Frontal cortex (tissue), 4 donors: Measurements from ENCODE around the gene CADM2. TPM values are rescaled to one million over a fixed set of nuclear protein-coding genes. Genes with fewer than 3 reads are reported as not detected.
"Not testable (repeated sequence)": the region's sequence is repeated elsewhere in the genome, so short reads cannot be mapped to it uniquely, and the experiment has no call there.

ENCODE experiments used
- DNase-seq, 2 donors: peaks; one replicate each; pipeline ENCODE4 v3.0.0; 2012; ENCODE audit warnings: low spot score in 2 of 2
- FAIRE-seq: peaks from 2 replicates; lab custom pipeline; 2012; peaks lifted over from hg19 to GRCh38; lab: Jason Lieb, UNC
- total RNA-seq: library from RNA; depleted of rRNA; stranded (reverse); fragments of >200 nt; gene quantifications from one replicate; pipeline ENCODE4 v1.2.3, GENCODE V29; 2014
- donor health status: control.
- donor health status: control.
- donor health status: control.

The CADM2 gene
- total RNA-seq, 1 donor from 2014 or later: 64.8 TPM

DNA sequence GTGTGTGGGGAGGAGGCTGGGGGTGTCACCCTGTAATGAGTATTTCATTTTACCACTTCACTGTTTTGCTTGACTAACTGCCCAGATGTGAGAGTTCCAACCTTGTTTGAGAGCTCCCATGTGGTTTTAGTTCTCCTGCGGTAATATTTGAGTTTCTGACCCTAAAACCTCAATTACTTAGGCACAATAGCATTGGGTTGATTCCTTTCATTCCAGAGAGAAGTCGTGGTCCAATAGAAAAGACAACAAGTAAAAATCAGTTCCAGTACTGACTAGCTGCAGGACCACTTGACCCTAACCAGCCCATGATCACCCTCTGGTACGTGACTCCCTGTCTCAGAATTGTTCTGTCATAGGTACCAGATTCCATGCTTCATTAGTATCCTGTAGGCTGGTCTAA is 630.4 kb downstream of the CADM2 start:
- DNase-seq (no peak), FAIRE-seq (no peak)

DNA sequence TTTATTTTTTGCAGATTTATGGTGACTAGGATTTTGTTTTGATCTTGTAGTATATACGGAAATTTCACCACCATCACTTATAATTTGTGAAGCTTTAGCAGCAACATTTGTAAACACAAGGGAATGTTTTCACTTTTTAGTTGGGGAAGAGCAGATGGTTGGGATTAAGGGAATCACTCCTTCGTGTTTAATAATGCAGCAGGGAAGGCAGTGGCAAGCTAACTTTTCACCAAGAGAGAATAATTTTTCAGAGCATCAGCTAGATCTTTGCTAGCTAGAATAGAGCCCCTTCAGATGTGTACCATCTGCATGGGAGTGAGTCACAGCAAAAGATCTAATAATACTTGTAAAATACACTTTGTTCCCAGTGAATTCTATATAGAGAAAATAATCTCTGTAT is 632.7 kb downstream of the CADM2 start:
- FAIRE-seq: no peak
- DNase-seq: no peak

DNA sequence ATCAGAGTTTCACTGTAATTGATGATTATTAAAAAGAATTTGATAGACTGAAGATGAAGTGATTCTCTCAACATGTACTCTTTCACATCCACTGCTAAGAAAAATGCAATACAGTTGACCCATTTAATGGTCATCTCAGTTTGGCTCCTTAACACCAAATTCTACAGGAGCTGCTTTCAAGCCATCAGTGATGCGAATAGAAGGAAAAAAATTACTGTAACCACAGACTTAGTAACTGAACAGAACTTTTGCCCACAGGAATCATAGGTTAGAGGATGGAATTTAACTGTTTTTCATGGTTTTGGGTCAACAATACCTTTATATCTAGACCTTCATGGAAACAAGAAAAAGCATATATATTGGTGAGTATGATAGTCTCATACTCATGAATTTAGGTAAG is 633.5 kb downstream of the CADM2 start:
- DNase-seq (no peak), FAIRE-seq (no peak)

DNA sequence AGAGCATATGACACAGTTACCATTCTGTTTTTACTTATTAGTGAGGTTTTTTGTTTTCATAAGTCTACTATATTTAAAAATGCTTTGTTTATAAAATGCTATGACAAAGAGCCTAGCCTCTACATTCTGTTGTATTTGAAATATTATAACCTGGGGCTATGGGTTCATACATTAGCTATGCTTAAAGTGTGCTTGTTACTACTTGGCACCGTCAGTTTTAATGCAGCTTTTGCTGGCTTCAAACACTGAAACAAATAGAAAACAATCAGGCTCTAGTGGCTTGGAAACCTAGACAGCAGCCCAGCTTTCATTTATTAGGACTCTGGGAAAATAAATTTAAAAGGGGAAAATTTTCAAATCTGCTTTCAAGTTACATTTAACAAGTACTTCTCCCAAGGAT is 635.9 kb downstream of the CADM2 start:
- no peak for FAIRE-seq
- no peak for DNase-seq

DNA sequence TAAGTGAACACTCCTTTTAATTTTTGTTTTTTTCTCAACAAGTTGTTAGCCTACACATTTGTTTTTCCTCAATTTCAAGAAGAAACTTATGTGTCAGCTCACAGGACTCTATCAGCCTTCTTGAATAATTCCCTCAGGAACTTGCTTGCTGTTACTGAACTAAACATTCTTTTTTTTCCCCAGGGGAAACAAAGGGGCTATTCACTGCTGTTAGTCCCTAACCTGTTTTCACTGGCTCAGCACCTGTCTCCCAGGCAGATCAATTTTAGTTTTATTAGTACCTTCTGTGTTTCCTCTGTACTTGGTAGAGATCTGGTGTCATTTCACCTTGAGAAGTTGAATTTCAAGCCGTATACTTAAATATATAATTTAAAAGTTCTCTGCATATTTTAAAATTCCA is 644.6 kb downstream of the CADM2 start:
- FAIRE-seq (no peak), DNase-seq (no peak)

DNA sequence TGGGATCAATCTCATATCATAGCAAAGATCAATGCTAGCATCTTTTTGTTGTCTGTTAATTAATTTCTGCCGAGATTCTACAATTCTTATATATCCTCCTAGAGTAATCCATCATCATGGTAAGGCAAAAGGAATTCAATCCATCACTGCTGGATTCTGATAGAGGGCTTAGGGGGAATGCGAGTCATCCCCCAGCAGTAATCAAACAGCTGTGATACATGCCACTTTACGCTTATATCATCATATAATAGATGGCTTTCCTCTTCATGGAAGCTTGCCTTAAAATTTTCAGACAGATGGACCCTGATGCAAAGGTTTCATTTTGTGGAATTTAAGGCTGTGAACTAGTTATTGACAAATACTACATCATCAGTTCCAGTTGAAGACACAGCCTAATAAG is 645.9 kb downstream of the CADM2 start:
- FAIRE-seq (no peak), DNase-seq (no peak)

DNA sequence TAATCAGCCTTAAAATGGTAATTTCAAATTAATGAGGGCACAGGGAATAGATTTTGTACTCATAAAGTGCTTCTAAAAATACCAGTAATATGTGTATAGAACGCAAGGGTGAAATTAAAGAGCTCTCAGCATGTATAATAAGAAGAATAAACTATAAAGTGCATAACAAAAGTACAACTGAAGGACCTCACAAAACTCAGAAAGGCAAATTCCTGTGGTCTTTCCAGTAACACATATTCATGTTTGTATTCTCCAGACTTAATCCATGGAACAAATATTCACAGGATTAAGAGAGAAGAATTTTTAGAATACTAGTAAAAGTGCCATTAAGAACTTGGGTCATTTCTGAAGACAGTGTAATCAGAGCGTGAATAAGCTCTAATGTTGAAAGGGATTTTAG is 646.3 kb downstream of the CADM2 start:
- FAIRE-seq (no peak), DNase-seq (no peak)

DNA sequence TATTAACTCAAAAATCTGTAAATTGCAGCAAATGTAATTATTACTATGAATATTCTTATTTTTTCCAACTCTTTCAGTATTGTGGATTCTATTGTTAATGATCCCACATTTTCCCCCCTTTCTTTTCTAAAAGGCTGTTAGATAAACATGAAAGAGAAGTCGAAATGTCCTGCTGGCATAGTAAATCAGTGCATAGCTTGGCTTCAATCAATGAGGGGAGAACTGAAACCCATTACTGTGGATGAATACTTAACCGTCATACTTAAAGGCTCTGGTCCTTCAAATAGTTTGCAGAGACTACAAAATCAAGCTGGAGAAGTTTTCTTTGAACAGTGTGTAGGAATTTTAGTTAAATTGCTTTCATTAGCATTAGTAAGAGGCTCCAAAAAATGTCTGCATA is 667.9 kb downstream of the CADM2 start:
- FAIRE-seq: no peak
- DNase-seq: no peak

DNA sequence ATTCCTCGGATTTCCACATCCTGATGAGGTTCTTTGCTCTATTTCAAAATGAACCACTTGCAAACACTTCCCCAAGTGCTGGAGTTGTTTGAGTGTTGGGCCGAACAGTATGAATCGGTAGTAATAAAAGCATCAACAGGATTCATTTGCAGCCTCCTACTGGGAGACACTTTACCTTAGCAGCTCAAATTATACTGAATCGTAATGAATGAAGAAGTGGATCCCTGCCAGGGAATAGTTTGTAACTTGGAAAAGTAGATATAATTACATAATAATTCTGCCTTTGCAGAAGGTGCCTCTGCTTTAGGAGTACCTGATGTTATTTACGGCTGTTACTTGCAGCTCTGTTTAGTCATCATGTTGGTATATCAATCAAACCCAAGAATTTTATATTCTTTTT is 669.1 kb downstream of the CADM2 start:
- DNase-seq (no peak), FAIRE-seq (no peak)

DNA sequence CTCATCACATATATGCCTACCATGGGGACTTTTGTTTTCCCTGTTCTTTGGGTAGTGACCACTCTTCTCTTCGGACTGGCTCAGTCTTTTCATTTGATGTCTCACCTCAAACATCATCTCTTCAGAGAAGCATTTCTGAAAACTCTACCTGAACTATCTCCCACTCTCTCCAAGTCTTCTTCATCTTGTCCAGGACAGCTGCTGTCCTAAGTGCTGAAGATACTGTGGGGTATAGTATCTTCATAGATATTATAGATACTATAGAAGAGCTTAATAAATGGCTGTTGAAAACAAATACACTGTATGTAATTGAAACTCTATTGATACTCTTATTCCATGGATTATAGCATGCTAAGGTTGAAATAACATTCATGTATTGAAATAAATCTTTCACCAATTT is 672.3 kb downstream of the CADM2 start:
- DNase-seq (no peak), FAIRE-seq (no peak)

DNA sequence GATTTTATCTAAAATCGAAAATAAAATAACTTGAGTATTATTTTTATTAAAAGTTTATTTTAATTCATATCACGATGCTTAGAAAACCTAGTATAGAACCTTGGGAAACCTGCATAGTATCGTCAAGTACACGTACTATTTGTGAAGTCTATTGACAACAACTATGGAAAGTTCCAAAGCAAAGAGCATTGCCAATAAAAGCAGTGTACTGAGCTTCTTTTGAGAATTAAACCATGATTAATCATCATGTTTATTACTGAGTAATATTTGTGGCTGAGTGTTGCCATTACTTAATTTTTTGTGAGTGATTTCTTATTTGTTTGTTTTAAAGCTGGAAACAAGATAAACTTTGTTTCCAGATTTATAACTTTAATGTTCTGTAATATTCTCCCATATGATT is 674.1 kb downstream of the CADM2 start:
- no peak for DNase-seq
- FAIRE-seq: no peak

DNA sequence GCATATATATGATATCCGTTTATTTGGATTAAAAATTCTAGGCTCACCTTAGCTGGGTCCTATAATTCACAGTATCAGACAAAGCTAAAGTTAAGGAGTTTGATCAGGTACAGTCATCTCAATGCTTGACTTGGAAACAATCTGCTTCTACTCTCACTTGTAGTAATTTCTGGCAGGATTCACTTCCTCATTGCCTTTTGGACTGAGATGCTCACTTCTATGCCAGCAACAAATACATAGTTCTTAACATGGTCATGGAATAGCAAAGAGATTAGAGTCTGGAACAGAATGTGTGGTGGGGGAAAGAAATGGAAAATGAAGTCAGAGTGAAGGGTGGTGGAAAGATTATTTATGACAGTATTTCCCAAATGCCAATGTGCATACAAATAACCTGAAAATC is 693.6 kb downstream of the CADM2 start:
- DNase-seq (no peak), FAIRE-seq (no peak)

DNA sequence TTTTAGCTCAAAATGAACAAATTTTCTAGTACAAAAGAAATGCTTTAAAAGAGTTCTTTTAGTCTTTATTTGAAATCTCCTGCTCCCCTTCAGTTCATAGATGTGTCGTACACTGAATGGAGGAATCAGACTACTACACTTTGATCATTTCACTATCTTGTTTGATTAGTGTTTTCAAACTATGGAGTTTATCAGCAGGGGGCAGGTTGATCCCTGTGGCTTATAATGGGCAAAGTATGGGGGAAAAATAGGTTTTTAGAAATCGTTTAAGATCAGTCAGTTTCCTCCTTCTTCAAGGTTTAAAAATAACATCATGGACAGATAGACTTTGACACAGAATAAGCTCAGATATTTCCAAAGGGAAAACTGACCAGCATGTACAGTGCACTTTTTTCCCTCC is 701.7 kb downstream of the CADM2 start:
- no peak for FAIRE-seq
- DNase-seq: no peak

DNA sequence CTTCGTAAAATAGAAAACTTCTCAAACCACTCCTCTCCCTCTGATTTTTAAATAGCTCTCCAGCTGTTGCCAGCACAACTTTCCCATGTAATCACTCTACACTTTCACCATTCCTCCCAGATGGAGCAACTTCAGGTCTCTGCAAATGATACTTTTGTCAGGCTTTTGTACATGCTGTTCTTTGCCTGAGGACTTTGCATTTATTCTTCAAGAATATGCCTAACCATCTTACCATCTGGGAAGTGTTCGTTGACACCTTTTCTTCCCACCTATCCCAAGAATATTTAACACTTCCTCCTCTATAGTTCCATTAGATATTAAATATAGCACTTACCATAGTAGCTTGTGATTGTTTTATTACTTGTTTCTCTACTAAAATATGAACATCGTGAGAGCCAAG is 703.7 kb downstream of the CADM2 start:
- no peak for DNase-seq
- no peak for FAIRE-seq

DNA sequence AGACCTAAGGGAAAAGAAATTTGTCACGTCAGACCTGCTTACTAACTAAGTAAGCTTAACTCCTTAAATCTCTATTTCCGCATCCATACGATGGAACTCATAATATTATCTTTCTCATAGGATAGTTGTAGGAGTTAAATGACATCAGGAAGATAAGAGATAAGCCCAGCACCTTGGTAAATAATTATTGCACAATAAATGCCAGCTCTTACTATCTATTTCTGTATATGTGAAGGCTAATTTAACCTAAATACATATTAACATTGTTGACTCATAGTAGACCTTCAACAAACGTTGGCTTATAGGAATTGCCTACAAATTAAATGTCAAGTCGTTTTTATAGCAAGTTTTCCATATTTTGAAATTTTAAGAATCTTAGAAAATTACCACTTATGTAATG is 709.0 kb downstream of the CADM2 start:
- FAIRE-seq (no peak), DNase-seq (no peak)

DNA sequence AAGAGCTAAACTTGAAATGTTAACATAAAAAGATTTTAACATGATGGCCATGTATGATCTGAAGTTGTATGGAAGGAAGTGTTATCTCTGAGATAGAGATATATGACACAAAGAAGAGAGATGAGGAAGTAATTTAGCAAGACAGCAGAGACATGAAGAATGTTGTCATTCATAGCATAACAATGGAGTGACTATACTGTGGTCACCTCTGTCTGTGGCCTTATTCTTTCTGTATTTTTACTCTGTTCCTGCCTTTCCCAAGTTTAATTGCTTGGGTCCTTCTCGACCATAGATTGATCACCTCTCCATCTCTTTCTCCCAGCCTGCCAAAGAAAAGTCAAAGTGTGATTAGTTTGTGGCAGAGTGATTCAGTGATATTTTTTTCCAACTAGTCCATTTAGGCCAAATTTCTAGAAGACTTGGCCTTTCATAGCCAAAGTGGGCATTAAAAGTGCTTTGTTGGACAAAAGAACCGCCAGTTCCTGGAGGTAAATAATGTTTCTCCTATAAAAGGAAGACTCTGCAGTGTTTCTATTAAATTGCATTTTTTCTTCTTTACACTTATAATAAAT is 711.9 kb downstream of the CADM2 start:
- DNase-seq: no peak
- FAIRE-seq: no peak

DNA sequence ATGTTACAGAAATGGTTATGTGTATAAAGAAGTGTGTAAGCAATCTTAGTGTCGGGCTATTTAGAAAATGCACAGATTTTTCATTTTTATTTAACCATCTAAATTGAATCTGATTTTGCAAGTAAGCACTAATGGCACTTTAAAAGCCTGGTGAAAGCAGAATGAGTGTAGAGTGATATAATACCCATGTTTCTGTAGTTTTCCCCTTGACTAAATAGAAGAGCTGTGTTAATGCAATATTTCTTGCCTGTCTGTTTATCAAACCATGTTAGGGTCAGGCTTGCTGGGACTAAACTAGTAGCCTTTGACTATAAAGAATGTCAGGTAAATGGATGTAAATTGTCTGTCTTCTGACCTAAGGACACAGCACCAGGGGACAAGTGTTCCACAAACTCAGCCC is 714.0 kb downstream of the CADM2 start:
- DNase-seq (no peak), FAIRE-seq (no peak)

DNA sequence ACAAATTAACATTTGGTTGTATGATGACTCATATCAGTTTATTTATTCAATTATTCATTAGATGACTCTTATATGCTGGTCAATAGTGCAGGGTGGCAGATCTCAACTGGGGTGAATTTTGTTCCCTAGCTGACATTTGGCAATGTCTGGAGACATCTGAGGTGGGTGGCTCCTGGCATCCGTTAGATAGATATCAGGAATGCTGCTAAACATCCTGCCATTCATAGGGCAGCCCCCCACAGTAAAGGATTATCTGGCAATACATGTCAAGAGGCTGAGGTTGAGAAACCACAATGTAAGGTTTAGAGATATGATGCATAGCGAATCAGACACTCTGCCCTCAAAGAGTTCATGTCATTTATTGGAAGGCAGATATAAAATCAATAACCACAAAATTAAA is 719.9 kb downstream of the CADM2 start:
- no peak for DNase-seq
- no peak for FAIRE-seq

DNA sequence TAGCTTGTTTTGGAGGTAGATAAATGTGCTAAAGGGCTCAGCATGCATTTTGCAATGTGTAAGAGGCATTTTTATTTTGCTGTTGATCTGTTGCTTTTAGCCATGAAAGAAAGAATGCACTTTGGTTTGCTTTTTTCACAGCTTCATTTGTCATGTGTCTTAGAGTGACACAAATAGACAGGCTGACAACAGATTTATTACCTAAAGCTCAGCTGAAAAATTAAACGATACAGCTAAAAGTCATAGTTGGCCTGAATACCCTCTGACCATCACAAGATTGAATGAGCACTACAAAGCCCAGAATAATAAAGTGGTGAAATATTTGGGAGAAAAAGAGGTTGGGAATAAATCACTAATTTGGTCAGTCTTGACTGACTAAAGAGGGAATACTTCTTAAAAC is 723.1 kb downstream of the CADM2 start:
- DNase-seq (no peak), FAIRE-seq (no peak)

DNA sequence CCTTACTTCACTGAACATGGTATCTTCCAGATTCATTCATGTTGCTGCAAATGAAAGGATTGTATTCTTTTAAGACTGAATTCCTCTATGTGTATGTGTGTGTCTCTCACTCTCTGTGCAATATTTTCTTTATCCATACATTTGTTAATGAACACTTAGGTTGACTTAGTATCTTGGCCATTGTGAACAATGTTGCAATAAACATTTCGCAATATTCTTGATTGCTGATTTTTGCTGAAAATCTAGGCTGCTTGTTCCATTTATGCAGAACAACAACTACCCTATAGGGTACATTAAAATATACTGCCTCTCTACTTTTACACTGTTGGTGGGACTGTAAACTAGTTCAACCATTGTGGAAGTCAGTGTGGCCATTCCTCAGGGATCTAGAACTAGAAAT is 732.4 kb downstream of the CADM2 start:
- no peak for FAIRE-seq
- no peak for DNase-seq

DNA sequence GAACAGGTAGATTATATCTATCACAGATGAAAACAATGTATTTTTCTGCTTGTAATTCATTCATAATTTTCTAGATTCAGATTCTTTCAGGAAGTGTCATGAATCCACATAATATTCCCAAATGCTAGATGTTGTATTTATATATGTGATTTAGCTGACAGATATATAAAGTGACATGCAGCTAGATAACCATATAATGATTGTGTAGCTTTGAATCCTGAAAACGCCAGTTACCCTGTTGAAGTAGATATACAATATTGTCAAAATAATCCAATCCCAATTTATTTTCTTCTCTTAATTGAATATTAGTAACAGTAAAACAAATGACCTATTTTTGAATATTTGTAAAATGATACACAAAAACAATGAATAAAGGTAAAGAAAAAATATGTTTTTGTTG is 738.4 kb downstream of the CADM2 start:
- no peak for FAIRE-seq
- DNase-seq: no peak

DNA sequence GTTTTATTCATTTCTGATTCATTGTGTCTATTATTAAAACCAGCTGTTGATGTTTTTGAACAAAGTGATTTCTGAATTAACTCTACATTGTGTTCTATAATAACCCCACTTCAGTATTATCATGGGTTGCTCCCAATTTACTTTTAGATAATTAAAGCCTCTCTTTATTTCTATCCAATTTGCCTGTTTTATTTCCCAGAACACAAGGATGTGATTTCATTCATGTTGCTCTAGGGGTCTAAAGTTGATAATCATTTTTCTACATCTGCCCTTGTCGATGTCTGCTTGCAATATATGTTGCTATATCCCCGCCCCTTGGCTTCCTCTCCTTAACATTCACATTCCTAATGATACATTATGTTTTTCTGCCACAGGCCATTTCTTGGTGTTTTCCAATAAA is 747.3 kb downstream of the CADM2 start:
- FAIRE-seq: no peak
- no peak for DNase-seq

DNA sequence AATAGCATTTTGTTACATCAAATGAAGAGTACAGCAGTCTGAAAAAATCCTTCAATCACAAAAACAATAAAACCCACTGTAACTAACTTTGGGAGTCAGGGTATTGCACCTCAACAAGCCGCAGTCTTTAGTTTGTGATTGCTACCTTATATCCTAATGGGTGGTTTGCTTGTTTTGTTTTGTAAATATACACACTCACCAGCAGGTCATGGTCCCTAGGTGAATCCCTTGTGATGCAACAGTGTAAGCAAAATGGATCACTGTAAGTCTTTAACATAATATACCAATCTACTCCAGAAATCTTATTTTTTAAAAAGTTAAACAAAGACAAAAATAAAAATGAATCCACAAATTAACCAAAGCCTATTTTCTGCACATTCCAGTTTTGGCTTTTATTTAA is 749.5 kb downstream of the CADM2 start:
- FAIRE-seq: peak; percentile 3
- not testable (repeated sequence) for DNase-seq
